Stimulated activated CD4-positive, alpha-beta T cell treated with anti-CD3 and anti-CD28 coated beads, Interleukin-2, amount 100 ng/mL, for 48 hours (primary cell): Measurements from ENCODE around the gene LGALS9C.
"Not testable (repeated sequence)": the region's sequence is repeated elsewhere in the genome, so short reads cannot be mapped to it uniquely, and the experiment has no call there.

Source experiments
- DNase-seq, 2 donors: peaks; one replicate each; pipeline ENCODE4 v3.0.0-alpha.2; 2020

The LGALS9C gene

DNA sequence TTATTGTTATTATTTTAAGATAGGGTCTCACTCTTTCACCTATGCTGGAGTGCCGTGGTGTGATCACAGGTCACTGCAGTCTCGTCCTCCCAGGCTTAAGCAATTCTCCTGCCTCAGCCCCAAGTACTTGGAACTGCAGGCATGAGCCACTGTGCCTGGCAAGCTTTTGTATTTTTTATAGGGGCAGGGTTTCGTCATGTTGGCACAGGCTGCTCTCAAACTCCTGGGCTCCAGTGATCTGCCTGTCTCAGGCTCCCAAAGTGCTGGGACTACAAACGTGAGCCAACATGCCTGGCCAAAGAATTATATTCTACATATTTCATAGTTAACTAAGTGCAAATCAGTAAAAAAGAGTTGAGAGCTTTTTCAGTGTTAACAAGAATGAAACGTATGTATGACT is 65.6 kb downstream of the LGALS9C start:
- DNase-seq, result not testable (repeated sequence)

DNA sequence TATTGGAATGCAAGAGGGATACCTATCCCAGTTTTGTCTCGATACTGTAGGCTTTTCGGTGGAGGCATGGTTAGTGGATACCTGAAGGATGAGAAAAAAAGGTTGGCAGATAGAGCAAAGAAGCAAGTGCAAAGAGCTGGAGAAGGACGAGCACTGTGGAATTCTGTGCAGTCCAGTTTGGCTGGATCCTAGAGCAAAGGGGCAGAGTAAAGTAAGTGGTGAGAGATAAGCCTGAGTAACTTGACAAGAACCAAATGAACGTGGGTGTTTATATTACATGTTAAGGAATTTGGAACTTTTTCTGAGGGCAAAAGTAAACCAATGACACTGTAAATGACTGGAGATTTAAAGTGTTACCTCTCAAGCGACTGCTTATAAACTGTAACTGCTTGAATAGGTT is 66.3 kb downstream of the LGALS9C start:
- not testable (repeated sequence) for DNase-seq
